GM23338 (cell line): ENCODE results near the gene MAST4.

Source experiments
- CREB1 ChIP-seq: fragments of 250-450 bp; sonication (Bioruptor Pico); IDR thresholded peaks from 2 replicates; pipeline ENCODE4 v1.5.0; 2020; ENCODE audit warnings: low read depth, mild to moderate bottlenecking, moderate library complexity
- CTCF ChIP-seq, 2 experiments: fragments of 200-600 bp in 1 of 2; sonication (generic) in 1 of 2; conservative IDR thresholded peaks; 2 replicates each; pipeline versions ENCODE4 v1.5.1 to v1.6.1; 2016 to 2017; ENCODE audit warnings: antibody characterized with exemption in 2 of 2, low read depth in 2 of 2, mild to moderate bottlenecking in 2 of 2, moderate library complexity in 1 of 2
- EZH2 ChIP-seq: fragments of 200-600 bp; sonication (generic); IDR thresholded peaks from one replicate; pipeline ENCODE4 v1.8.0; 2017; ENCODE audit warnings: antibody characterized with exemption, mild to moderate bottlenecking, low read depth; ENCODE audit not compliant: unreplicated experiment
- EZH2phosphoT487 ChIP-seq: fragments of 200-600 bp; sonication (generic); IDR thresholded peaks from one replicate; pipeline ENCODE4 v1.8.1; 2018; ENCODE audit warnings: antibody characterized with exemption; ENCODE audit not compliant: unreplicated experiment
- NANOG ChIP-seq: IDR thresholded peaks from 2 replicates; pipeline ENCODE4 v1.6.1; 2016; ENCODE audit warnings: antibody characterized with exemption, borderline replicate concordance
- POLR2AphosphoS5 ChIP-seq: IDR thresholded peaks from 2 replicates; pipeline ENCODE4 v1.6.1; 2016; ENCODE audit warnings: antibody characterized with exemption, low read depth
- TF ChIP-seq, protein P1 (sequence below): IDR thresholded peaks from one replicate; pipeline ENCODE4 v1.6.1; 2018; ENCODE audit warnings: antibody characterized with exemption; ENCODE audit not compliant: unreplicated experiment
- TF ChIP-seq, protein P2 (sequence below): IDR thresholded peaks from 2 replicates; pipeline ENCODE4 v1.6.1; 2016; ENCODE audit warnings: antibody characterized with exemption

DNA sequence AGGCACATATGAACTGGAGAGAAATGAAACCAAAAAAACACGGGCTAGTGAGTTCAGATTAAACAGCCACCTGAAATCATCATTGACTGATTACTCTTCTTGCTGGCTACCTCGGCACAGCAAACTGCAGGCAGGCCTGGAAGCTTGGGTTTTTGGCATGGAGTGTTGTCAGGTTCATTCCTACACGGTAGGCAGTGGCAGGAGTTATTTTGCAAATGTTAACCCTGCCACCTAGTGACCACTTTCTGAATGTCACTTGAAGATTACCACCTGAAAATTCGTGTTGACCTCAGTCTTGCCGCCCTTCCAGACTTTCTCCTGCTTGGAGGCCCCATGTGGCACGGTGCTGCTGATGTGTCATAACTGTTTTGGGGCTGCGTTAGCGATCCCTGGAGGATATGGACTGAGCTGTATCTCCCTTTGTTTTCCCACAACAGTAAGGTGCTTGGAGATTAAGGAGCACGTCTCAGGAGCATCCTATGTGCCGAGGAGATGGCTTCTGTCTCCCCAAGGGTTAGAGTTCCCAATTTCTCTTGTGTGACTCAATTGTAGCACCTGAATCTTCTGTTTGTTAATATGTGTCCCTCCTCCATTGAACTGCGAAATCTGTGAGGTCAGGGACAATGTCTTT is 613.1 kb downstream of the MAST4 start:
- TF ChIP-seq CTCF (conservative IDR thresholded peaks at IDR 0.05; ENCODE audit: low read depth in 2 of 2) (peak; percentile 70 to 91), POLR2AphosphoS5 (no peak), EZH2phosphoT487 (no peak), EZH2 (no peak), CREB1 (CRISPR knock-in tag) (no peak), NANOG (no peak)
- TF ChIP-seq, protein P1, sequence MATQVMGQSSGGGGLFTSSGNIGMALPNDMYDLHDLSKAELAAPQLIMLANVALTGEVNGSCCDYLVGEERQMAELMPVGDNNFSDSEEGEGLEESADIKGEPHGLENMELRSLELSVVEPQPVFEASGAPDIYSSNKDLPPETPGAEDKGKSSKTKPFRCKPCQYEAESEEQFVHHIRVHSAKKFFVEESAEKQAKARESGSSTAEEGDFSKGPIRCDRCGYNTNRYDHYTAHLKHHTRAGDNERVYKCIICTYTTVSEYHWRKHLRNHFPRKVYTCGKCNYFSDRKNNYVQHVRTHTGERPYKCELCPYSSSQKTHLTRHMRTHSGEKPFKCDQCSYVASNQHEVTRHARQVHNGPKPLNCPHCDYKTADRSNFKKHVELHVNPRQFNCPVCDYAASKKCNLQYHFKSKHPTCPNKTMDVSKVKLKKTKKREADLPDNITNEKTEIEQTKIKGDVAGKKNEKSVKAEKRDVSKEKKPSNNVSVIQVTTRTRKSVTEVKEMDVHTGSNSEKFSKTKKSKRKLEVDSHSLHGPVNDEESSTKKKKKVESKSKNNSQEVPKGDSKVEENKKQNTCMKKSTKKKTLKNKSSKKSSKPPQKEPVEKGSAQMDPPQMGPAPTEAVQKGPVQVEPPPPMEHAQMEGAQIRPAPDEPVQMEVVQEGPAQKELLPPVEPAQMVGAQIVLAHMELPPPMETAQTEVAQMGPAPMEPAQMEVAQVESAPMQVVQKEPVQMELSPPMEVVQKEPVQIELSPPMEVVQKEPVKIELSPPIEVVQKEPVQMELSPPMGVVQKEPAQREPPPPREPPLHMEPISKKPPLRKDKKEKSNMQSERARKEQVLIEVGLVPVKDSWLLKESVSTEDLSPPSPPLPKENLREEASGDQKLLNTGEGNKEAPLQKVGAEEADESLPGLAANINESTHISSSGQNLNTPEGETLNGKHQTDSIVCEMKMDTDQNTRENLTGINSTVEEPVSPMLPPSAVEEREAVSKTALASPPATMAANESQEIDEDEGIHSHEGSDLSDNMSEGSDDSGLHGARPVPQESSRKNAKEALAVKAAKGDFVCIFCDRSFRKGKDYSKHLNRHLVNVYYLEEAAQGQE: no peak
- TF ChIP-seq, protein P2, sequence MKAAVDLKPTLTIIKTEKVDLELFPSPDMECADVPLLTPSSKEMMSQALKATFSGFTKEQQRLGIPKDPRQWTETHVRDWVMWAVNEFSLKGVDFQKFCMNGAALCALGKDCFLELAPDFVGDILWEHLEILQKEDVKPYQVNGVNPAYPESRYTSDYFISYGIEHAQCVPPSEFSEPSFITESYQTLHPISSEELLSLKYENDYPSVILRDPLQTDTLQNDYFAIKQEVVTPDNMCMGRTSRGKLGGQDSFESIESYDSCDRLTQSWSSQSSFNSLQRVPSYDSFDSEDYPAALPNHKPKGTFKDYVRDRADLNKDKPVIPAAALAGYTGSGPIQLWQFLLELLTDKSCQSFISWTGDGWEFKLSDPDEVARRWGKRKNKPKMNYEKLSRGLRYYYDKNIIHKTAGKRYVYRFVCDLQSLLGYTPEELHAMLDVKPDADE: no peak
